ENCODE results near the gene MRGPRX3. TPM values are rescaled to one million over a fixed set of nuclear protein-coding genes. Genes with fewer than 3 reads are reported as not detected.

MRGPRX3 gene
- total RNA-seq, 1 donor from 2014 or later = not detected

GRCh38 chr11:18151581-18151980, 19.2 kb downstream of the MRGPRX3 start:
- H3K9me3 Mint-ChIP-seq (ENCODE audit: unreplicated experiment) = peaks cover 2% of the 10 kb centered on the region
- no peaks in the 10 kb centered on the region for H3K36me3 Mint-ChIP-seq (ENCODE audit: unreplicated experiment)
- no peaks in the 10 kb centered on the region for H3K4me1 Mint-ChIP-seq (ENCODE audit: low read depth, unreplicated experiment)
- no peak for TF ChIP-seq CTCF (IDR thresholded peaks at IDR 0.05; ENCODE audit: partially characterized antibody, unreplicated experiment)
- H3K4me3 Mint-ChIP-seq (ENCODE audit: unreplicated experiment) = no peak overlapping the region
- H3K27ac Mint-ChIP-seq (ENCODE audit: unreplicated experiment) = no peak overlapping the region
- H3K27me3 Mint-ChIP-seq (ENCODE audit: unreplicated experiment) = no peaks in the 10 kb centered on the region
- DNase-seq = no peak

GRCh38 chr11:18168372-18168771, 36.0 kb downstream of the MRGPRX3 start:
- Mint-ChIP-seq H3K27me3 (ENCODE audit: unreplicated experiment) (no peaks in the 10 kb centered on the region), H3K4me1 (ENCODE audit: low read depth, unreplicated experiment) (no peaks in the 10 kb centered on the region), H3K36me3 (ENCODE audit: unreplicated experiment) (no peaks in the 10 kb centered on the region), H3K4me3 (ENCODE audit: unreplicated experiment) (no peak overlapping the region), H3K9me3 (ENCODE audit: unreplicated experiment) (peaks cover 2% of the 10 kb centered on the region), H3K27ac (ENCODE audit: unreplicated experiment) (no peak overlapping the region)
- no peak for TF ChIP-seq CTCF (IDR thresholded peaks at IDR 0.05; ENCODE audit: partially characterized antibody, unreplicated experiment)
- no peak for DNase-seq

DNA sequence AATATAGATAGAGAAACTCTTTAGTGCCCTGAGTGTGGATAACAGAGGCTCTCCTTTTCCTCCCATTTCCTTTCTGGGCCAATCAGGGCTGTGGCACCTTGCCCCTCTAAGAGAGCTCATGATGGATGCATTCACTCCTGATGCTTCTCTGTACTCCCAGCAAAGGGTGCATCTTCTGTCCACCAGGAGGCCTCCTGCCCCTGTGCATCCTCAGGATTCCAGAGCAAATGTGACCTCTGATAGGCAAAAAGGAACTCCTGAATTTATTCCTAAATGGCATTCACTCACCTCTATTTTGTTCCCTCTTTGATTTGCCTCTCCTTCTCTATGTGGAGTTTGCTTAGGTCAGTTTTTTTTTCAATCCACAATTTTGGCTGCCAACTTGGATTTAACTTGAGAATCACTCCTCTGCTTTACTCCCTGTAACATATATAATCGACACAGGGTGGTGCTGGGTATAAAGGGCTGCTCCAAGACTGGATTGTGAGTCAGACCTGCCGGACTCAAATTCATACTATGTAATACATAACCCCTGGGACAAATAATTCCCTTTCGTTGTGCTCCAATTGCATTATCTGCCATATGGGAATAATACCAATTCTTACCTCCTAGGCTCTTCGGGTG, 39.1 kb downstream of the MRGPRX3 start:
- H3K9me3 Mint-ChIP-seq (ENCODE audit: unreplicated experiment) = peaks cover 2% of the 10 kb centered on the region
- peak; percentile 39 for TF ChIP-seq CTCF (IDR thresholded peaks at IDR 0.05; ENCODE audit: partially characterized antibody, unreplicated experiment)
- H3K4me1 Mint-ChIP-seq (ENCODE audit: low read depth, unreplicated experiment) = no peaks in the 10 kb centered on the region
- no peak overlapping the region for H3K4me3 Mint-ChIP-seq (ENCODE audit: unreplicated experiment)
- H3K27me3 Mint-ChIP-seq (ENCODE audit: unreplicated experiment) = no peaks in the 10 kb centered on the region
- no peak overlapping the region for H3K27ac Mint-ChIP-seq (ENCODE audit: unreplicated experiment)
- DNase-seq = peak; percentile 36
- H3K36me3 Mint-ChIP-seq (ENCODE audit: unreplicated experiment) = no peaks in the 10 kb centered on the region

DNA sequence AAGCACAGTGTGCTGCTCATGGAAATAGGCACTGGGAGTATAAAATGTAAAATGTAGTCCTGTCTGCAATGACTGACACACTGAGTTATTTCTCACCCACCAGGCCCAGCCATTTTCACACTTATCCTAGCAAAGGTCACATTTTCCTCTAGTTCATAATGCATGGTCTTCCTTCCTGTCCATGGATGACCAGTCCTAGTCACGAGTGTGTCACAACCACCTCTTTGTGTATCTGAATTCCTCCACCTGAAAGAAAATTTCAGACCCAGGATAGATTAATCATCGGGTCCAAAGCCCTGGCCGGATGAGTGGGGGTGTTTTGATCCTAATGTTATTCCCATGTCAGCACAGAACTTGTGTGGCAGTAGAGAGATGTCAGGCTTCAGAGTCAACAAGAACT, 40.3 kb downstream of the MRGPRX3 start, which contains the start of gene MRGPRX4:
TSS of gene MRGPRX4 (plus strand) at position 172 of the 400 bp plus-strand sequence. CDS start 420 bp downstream, outside the sequence.
- H3K27ac Mint-ChIP-seq (ENCODE audit: unreplicated experiment) = no peak within 1 kb of the TSS
- H3K9me3 Mint-ChIP-seq (ENCODE audit: unreplicated experiment) = peaks cover 2% of the 10 kb centered on the region
- no peak within 1 kb of the TSS for H3K4me3 Mint-ChIP-seq (ENCODE audit: unreplicated experiment)
- DNase-seq = no peak
- TF ChIP-seq CTCF (IDR thresholded peaks at IDR 0.05; ENCODE audit: partially characterized antibody, unreplicated experiment) = no peak
- H3K4me1 Mint-ChIP-seq (ENCODE audit: low read depth, unreplicated experiment) = no peaks in the 10 kb centered on the region
- no peaks in the 10 kb centered on the region for H3K36me3 Mint-ChIP-seq (ENCODE audit: unreplicated experiment)
- H3K27me3 Mint-ChIP-seq (ENCODE audit: unreplicated experiment) = no peaks in the 10 kb centered on the region

- no peaks in the 10 kb centered on the region for H3K27me3 Mint-ChIP-seq (ENCODE audit: unreplicated experiment)
- no peaks in the 10 kb centered on the region for H3K4me1 Mint-ChIP-seq (ENCODE audit: low read depth, unreplicated experiment)
- DNase-seq = no peak
- H3K36me3 Mint-ChIP-seq (ENCODE audit: unreplicated experiment) = no peaks in the 10 kb centered on the region
- no peak overlapping the region for H3K27ac Mint-ChIP-seq (ENCODE audit: unreplicated experiment)
- TF ChIP-seq CTCF (IDR thresholded peaks at IDR 0.05; ENCODE audit: partially characterized antibody, unreplicated experiment) = no peak
- H3K4me3 Mint-ChIP-seq (ENCODE audit: unreplicated experiment) = no peak overlapping the region
- peaks cover 2% of the 10 kb centered on the region for H3K9me3 Mint-ChIP-seq (ENCODE audit: unreplicated experiment)
These were observed 41.0 kb downstream of the MRGPRX3 start for GRCh38 chr11:18173225-18173866.
